Measurements from ENCODE around the gene GPR137. TPM values are rescaled to one million over a fixed set of nuclear protein-coding genes. Genes with fewer than 3 reads are reported as not detected.

Gene GPR137
- total and polyA plus RNA-seq, 10 of the 15 experiments (the other 5 are each of a cell fraction or from before 2014, with no cell fraction given), result 0.37 to 29.2 (median 13.8) TPM

DNA sequence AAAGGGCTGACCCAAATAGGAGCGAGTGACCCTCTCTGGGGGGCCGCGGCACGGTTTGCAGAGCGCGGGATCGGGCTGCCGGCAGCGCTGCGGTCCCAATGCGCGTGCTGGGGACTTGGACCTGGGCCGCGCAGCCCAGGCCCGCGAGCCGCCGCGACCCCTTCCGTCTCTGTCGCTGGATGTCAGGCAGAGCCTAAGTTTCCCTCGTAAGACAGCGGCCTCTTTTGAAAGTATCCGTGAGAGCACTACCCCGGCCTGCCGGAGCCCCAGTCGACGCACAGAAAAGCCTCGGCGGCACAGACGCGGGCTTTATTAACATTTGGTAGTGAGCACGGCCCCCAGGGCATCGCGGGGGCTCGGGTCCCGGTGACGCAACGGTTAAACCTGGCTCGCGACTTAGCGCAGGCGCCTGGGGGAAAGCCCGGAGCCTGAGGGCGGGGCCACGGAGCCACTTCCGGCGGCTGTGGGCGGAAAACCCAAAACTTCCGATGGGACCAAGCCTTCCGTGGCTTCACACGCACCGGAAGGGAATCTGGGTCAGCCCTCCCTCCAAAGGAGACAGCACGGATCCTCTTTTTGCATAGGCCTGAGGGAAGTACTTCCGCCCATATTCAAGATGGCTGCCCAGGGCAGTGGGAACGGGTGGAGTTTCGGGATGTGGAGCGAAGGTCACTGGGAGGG is 16.0 kb upstream of the GPR137 start (continued):
- TF ChIP-seq, protein P1, sequence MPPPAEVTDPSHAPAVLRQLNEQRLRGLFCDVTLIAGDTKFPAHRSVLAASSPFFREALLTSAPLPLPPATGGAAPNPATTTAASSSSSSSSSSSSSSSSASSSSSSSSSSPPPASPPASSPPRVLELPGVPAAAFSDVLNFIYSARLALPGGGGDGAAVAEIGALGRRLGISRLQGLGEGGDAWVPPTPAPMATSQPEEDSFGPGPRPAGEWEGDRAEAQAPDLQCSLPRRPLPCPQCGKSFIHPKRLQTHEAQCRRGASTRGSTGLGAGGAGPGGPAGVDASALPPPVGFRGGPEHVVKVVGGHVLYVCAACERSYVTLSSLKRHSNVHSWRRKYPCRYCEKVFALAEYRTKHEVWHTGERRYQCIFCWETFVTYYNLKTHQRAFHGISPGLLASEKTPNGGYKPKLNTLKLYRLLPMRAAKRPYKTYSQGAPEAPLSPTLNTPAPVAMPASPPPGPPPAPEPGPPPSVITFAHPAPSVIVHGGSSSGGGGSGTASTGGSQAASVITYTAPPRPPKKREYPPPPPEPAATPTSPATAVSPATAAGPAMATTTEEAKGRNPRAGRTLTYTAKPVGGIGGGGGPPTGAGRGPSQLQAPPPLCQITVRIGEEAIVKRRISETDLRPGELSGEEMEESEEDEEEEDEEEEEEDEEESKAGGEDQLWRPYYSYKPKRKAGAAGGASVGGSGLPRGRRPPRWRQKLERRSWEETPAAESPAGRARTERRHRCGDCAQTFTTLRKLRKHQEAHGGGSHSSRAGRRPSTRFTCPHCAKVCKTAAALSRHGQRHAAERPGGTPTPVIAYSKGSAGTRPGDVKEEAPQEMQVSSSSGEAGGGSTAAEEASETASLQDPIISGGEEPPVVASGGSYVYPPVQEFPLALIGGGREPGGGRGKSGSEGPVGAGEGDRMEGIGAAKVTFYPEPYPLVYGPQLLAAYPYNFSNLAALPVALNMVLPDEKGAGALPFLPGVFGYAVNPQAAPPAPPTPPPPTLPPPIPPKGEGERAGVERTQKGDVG (CRISPR knock-in tag; IDR thresholded peaks at IDR 0.05), result no peak
- TF ChIP-seq CREM (IDR thresholded peaks at IDR 0.05; ENCODE audit: low read depth), result peak; percentile 93
- TF ChIP-seq NRF1 (conservative IDR thresholded peaks at IDR 0.05; ENCODE audit: low read depth, low read length), result peak; percentile 50
- TF ChIP-seq, protein P2, sequence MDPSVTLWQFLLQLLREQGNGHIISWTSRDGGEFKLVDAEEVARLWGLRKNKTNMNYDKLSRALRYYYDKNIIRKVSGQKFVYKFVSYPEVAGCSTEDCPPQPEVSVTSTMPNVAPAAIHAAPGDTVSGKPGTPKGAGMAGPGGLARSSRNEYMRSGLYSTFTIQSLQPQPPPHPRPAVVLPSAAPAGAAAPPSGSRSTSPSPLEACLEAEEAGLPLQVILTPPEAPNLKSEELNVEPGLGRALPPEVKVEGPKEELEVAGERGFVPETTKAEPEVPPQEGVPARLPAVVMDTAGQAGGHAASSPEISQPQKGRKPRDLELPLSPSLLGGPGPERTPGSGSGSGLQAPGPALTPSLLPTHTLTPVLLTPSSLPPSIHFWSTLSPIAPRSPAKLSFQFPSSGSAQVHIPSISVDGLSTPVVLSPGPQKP (IDR thresholded peaks at IDR 0.05; ENCODE audit: low read depth, low read length), result peak; percentile 96
- TF ChIP-seq TBL1XR1 (IDR thresholded peaks at IDR 0.05; ENCODE audit: low read depth, low read length), result 0 out of 2 replicates have a peak, but pooled peaks have one; percentile 39
- TF ChIP-seq, protein P3, sequence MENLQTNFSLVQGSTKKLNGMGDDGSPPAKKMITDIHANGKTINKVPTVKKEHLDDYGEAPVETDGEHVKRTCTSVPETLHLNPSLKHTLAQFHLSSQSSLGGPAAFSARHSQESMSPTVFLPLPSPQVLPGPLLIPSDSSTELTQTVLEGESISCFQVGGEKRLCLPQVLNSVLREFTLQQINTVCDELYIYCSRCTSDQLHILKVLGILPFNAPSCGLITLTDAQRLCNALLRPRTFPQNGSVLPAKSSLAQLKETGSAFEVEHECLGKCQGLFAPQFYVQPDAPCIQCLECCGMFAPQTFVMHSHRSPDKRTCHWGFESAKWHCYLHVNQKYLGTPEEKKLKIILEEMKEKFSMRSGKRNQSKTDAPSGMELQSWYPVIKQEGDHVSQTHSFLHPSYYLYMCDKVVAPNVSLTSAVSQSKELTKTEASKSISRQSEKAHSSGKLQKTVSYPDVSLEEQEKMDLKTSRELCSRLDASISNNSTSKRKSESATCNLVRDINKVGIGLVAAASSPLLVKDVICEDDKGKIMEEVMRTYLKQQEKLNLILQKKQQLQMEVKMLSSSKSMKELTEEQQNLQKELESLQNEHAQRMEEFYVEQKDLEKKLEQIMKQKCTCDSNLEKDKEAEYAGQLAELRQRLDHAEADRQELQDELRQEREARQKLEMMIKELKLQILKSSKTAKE (IDR thresholded peaks at IDR 0.05; ENCODE audit: low read depth, poor library complexity, severe bottlenecking), result no peak
- TF ChIP-seq DPF2 (IDR thresholded peaks at IDR 0.05), result peak; percentile 23; the same call in 1 of the 2 replicates
- TF ChIP-seq SUZ12 (IDR thresholded peaks at IDR 0.05; ENCODE audit: unreplicated experiment), result no peak
- peak; percentile 89; the same call in 1 of the 2 replicates for TF ChIP-seq NBN (IDR thresholded peaks at IDR 0.05)
- no peak for TF ChIP-seq SMAD1 (IDR thresholded peaks at IDR 0.05; ENCODE audit: low read depth, partially characterized antibody)
- no peak for TF ChIP-seq FOS (IDR thresholded peaks at IDR 0.05; ENCODE audit: borderline replicate concordance, extremely low read depth, insufficient read length)
- TF ChIP-seq, protein P4, sequence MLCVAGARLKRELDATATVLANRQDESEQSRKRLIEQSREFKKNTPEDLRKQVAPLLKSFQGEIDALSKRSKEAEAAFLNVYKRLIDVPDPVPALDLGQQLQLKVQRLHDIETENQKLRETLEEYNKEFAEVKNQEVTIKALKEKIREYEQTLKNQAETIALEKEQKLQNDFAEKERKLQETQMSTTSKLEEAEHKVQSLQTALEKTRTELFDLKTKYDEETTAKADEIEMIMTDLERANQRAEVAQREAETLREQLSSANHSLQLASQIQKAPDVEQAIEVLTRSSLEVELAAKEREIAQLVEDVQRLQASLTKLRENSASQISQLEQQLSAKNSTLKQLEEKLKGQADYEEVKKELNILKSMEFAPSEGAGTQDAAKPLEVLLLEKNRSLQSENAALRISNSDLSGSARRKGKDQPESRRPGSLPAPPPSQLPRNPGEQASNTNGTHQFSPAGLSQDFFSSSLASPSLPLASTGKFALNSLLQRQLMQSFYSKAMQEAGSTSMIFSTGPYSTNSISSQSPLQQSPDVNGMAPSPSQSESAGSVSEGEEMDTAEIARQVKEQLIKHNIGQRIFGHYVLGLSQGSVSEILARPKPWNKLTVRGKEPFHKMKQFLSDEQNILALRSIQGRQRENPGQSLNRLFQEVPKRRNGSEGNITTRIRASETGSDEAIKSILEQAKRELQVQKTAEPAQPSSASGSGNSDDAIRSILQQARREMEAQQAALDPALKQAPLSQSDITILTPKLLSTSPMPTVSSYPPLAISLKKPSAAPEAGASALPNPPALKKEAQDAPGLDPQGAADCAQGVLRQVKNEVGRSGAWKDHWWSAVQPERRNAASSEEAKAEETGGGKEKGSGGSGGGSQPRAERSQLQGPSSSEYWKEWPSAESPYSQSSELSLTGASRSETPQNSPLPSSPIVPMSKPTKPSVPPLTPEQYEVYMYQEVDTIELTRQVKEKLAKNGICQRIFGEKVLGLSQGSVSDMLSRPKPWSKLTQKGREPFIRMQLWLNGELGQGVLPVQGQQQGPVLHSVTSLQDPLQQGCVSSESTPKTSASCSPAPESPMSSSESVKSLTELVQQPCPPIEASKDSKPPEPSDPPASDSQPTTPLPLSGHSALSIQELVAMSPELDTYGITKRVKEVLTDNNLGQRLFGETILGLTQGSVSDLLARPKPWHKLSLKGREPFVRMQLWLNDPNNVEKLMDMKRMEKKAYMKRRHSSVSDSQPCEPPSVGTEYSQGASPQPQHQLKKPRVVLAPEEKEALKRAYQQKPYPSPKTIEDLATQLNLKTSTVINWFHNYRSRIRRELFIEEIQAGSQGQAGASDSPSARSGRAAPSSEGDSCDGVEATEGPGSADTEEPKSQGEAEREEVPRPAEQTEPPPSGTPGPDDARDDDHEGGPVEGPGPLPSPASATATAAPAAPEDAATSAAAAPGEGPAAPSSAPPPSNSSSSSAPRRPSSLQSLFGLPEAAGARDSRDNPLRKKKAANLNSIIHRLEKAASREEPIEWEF (IDR thresholded peaks at IDR 0.05; ENCODE audit: insufficient replicate concordance, low read depth, low read length), result peak; percentile 51
- no peak for TF ChIP-seq ZNF274 (IDR thresholded peaks at IDR 0.05; ENCODE audit: insufficient read depth, insufficient read length)
- TF ChIP-seq YY1 (IDR thresholded peaks at IDR 0.05; ENCODE audit: low read depth, low read length), result peak; percentile 100
- no peak; the same call in 1 of the 2 replicates for TF ChIP-seq WRNIP1 (IDR thresholded peaks at IDR 0.05; ENCODE audit: borderline replicate concordance, low read depth, low read length)
- TF ChIP-seq, protein P5, sequence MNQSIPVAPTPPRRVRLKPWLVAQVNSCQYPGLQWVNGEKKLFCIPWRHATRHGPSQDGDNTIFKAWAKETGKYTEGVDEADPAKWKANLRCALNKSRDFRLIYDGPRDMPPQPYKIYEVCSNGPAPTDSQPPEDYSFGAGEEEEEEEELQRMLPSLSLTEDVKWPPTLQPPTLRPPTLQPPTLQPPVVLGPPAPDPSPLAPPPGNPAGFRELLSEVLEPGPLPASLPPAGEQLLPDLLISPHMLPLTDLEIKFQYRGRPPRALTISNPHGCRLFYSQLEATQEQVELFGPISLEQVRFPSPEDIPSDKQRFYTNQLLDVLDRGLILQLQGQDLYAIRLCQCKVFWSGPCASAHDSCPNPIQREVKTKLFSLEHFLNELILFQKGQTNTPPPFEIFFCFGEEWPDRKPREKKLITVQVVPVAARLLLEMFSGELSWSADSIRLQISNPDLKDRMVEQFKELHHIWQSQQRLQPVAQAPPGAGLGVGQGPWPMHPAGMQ (IDR thresholded peaks at IDR 0.05; ENCODE audit: borderline replicate concordance), result no peak
